Amniotic epithelial cell (primary cell): ENCODE measurements around the gene CYP4Z1.
"Not testable (repeated sequence)": the region's sequence is repeated elsewhere in the genome, so short reads cannot be mapped to it uniquely, and the experiment has no call there.

Source experiments
- DNase-seq: peaks from one replicate; pipeline ENCODE4 v3.0.0-alpha.2; 2010; ENCODE audit warnings: low read depth

Gene CYP4Z1

GRCh38 chr1:47128854-47129253 is 61.8 kb downstream of the CYP4Z1 start:
- not testable (repeated sequence) for DNase-seq

DNA sequence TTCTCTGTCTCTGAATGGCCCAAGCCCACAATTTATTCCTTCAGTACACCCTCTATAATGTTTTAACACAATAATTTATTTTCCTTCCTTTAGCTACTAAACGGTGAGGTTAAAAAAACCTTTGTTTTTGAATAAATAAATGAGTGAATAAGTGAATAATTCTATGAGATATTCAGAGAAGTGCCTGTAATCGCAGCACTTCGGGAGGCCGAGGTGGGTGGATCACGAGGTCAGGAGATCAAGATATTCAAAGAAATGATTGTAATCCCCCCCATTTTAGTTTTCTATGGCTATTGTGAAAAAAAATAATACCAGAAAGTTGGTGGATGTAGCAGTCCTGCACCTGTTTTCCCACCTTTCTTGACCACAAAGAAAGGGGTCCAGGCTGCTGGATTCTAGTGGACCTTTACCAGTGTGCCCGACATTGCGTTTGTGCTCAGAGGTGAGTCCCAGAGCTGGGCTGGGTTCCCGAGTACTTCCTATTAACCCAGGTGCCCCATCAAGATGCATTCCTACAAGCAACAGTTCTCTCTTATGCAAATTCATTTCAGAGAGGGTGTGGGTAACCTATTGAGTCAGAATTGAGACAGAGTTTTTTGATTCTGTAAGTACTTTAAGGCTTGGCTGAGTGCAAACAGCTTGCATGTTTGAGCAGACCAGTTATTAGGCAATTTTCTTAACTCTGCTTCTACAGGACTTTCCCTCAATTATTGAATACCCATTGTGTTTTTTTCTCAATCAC is 62.6 kb downstream of the CYP4Z1 start:
- DNase-seq: not testable (repeated sequence)

- DNase-seq: not testable (repeated sequence)
These were observed 65.6 kb downstream of the CYP4Z1 start for GRCh38 chr1:47132665-47133064.

GRCh38 chr1:47137198-47137597 is 70.2 kb downstream of the CYP4Z1 start, which contains the start of gene CYP4A22:
Gene CYP4A22 (plus strand): TSS chr1:47137441. CDS start chr1:47137486, 45 bp downstream.
- DNase-seq: no peak

GRCh38 chr1:47137925-47138615 is 71.0 kb downstream of the CYP4Z1 start:
- no peak for DNase-seq

DNA sequence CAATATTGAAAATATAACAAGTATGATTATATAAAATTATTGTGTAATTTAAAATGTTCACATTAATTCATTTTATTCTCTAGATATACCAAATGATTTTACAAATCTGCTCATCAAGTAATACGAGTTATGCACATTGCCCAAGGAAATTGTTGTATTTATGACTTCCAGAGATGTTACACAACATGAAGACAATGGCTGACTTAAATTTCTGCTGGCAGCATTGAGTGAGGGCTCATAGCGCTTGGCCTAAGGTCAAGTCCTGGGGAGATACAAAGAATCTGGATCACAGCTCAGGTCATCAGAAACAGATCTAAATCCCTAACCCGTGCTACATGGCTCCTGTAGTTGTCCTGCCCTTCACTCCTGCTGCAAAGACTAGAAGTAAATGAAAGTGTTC is 73.3 kb downstream of the CYP4Z1 start:
- not testable (repeated sequence) for DNase-seq

DNA sequence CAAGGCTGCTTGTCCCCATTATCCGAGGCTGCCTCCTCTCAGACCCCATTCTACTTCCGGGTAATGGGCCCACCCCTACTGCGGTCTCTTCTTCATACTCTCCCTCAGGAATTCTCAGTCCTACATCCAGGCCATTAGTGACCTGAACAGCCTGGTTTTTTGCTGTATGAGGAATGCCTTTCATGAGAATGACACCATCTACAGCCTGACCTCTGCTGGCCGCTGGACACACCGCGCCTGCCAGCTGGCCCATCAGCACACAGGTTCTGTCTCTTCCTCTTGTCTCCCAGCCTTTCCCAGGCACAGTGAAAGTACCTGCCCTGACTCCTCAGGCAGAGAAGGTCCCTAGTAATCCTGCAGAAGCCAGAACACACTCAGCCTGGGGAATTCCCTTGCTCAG is 76.6 kb downstream of the CYP4Z1 start:
- DNase-seq: not testable (repeated sequence)

DNA sequence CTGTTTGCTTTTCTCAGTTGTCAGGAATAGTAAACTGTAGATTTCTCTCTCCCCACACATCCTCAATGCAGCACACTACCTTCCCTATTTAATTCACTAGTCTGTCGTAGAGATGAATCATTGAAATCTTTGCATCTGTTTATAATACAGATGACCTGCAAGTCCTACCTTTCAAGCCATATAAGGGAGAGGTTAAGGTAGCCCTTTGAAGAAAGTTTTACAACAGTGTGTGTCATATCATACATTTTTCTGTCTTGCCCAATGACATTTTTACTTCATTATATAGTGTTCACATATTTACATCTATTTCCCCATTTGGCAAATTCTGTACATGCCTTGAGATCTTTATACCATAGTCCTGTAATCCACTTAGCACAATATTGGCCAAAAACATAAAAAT is 79.5 kb downstream of the CYP4Z1 start:
- DNase-seq: not testable (repeated sequence)

DNA sequence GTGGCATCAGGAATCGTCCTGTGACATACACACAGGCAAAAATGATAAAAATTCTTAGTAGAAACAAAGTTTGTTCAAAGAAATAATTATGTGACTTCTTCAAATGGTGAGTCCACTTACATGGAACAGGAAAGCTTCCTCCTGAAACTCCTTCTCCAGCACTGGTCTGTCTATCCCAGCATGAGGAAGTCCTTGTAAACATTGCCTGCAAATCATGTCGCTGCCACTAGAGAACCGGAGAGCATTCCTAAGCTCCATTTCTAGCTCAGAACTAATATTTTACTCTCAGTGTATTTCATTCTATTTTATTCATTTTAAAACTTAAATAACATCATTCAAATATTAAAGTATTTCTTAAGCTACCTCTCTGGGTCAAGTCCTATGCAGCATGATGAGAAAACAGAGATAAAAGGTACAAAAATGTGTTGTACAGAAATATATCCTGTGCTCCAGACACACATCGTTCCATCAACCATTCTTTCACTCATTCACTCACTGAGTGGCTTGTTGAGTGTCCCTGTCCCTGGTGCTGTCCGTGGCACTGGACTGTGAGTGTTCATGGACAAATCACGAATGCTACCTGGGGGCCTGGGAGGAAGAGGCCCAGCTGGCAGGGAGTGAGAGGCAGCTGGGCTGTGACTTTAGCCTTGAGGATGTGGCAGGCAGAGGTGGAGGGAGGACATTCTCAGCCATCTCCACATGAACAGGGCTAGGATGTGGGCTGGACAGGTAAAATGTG is 80.2 kb downstream of the CYP4Z1 start:
- DNase-seq: no peak

DNA sequence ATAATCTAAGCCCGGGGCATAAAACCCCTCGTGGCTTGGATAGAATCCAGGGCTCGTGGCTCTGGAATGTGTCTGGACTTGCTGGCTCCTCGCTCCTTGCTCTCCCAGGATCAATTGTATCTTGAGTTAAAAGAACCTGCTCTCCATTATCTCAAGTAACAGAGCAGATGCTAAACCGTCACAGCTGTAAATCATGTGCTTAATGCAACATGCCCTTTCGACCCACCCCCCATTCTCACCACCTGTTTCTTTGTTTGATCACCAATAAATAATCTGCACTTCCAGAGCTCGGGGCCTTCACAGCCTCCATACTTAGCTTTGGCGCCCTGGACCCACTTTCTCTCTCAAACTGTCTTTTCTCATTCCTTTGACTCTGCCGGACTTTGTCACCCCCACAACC is 82.1 kb downstream of the CYP4Z1 start:
- DNase-seq: not testable (repeated sequence)

DNA sequence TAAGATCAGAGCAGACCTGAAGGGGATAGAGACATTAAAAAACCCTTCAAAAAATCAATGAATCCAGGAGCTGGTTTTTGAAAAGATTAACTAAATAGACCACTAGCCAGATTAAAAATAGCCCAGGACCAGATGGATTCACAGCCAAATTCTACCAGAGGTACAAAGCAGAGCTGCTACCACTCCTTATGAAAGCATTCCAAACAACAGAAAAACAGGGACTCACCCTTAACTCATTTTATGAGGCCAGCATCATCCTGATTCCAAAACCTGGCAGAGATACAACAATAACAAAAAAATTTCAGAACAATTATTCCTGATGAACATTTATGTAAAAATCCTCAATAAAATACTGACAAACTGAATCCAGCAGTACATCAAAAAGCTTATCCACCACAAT is 89.4 kb downstream of the CYP4Z1 start:
- not testable (repeated sequence) for DNase-seq

DNA sequence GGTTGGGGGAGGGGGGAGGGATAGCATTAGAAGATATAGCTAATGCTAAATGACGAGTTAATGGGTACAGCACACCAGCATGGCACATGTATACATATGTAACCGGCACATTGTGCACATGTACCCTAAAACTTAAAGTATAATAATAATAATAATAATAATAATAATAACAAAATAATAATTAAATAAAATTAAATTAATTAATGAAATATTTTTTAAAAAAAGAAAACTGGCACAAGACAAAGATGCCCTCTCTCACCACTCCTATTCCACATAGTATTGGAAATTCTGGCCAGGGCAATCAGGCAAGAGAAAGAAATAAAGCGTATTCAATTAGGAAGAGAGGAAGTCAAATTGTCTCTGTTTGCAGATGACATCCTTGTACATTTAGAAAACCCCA is 90.9 kb downstream of the CYP4Z1 start:
- DNase-seq: not testable (repeated sequence)

DNA sequence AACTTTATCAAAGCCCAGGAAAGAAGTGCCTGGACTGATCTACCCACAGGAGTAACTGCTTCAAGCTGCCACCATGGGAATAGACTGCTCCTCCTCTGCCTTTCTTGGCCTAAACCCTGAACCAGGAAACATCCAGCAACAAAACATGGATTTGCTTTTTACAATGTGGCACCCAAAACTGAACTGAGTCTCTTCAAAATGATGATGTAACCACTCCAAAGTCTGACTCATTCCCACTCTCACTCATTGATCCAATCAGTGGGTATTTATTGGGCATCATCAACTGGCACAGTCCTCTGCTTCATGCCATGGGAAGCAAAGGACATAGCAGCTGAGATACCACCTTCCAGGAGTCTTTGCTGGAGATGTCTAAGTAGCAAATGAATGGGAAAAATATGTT is 93.7 kb downstream of the CYP4Z1 start:
- DNase-seq: no peak

DNA sequence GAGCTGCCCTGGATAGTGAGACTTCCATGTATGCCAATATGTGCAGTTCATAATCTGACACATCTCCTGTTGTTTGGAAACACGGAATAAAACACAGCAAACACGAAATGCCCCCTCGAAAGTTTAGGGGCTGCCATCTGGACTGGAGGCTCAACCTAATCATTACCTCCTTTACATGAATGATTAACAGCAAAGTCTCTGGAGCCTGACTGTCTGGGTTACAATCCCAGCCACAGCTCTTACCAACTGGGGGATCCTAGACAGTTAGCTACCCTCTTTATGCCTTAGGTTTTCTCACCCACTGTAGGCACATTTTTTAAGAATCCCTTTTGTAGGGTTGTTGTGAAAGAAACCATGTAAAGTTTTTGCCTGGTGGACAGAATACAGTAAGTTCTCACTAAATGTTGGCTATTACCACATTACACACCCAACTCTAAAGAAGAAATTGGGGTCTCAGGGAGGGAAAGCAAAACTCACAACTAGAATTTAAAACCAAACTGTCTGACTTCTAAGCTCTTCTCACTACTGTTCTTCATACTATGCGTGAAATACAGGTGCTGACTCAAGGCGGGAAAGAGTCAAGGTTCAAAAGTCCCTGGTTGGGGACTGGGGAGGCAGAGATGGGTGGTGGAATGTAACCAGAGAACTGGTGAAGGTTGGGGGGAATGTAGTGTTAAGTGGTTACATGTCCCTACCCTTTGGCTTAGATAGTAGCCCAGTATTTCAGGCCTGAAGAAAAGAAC is 94.4 kb downstream of the CYP4Z1 start:
- no peak for DNase-seq

- DNase-seq: no peak
These were observed 97.5 kb downstream of the CYP4Z1 start for GRCh38 chr1:47164552-47164951.
